C4-2B (cell line): ENCODE results near the gene DDX55.
"Not testable (repeated sequence)": the region's sequence is repeated elsewhere in the genome, so short reads cannot be mapped to it uniquely, and the experiment has no call there.

ENCODE experiments used
- H3K27ac ChIP-seq: fragments of 450-650 bp; 2 replicates; pipeline ENCODE4 v1.5.1; 2017
- ZFX ChIP-seq: fragments of 450-650 bp; IDR thresholded peaks from 2 replicates; pipeline ENCODE4 v1.6.1; 2017
- TF ChIP-seq, protein P1 (sequence below): fragments of 450-650 bp; conservative IDR thresholded peaks from 2 replicates; pipeline ENCODE4 v1.5.1; 2017; ENCODE audit warnings: mild to moderate bottlenecking

DDX55 gene, protein sequence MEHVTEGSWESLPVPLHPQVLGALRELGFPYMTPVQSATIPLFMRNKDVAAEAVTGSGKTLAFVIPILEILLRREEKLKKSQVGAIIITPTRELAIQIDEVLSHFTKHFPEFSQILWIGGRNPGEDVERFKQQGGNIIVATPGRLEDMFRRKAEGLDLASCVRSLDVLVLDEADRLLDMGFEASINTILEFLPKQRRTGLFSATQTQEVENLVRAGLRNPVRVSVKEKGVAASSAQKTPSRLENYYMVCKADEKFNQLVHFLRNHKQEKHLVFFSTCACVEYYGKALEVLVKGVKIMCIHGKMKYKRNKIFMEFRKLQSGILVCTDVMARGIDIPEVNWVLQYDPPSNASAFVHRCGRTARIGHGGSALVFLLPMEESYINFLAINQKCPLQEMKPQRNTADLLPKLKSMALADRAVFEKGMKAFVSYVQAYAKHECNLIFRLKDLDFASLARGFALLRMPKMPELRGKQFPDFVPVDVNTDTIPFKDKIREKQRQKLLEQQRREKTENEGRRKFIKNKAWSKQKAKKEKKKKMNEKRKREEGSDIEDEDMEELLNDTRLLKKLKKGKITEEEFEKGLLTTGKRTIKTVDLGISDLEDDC

DNA sequence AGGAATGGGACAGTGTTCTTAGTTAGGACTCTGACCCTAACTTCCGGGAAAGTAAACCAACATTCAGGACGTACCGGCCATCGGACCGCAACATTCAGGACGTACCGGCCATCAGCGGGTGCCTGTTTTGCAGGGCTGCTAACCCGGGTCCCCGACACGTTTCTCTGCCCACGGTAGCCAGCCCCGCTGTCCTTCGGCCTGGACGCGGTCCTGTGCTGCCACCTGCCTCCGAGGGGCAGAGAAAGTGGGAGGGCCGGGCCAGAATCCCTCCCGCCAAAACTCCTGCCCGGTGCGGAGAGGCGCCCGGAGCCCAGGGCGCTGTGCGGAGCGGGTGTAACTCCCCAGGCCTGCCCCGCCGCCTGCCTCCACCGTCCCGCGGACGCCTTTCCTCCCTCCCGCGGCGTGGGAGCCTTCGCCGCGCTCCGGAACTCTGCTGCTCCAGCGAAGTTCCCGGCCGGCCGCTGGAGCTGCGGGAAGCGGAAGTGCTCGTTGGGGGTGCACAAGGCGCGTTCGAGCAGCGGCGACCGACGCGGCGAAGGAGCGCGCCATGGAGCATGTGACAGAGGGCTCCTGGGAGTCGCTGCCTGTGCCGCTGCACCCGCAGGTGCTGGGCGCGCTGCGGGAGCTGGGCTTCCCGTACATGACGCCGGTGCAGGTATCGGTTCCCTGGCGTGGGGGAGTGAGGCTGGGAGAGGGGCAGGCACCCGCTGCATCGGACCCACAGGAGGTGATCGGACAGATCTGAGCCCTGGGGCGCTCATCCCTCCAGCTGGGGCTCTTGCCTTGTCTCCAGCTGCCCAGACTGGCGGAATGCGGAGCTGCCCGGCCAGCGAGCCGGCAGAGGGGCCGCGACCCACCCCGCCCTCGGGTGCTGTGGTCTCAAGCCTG, at the start of gene DDX55:
DDX55 (plus strand) TSS at position 498 of the 888 bp plus-strand sequence; CDS start at position 548, 50 bp downstream.
- peak within 1 kb of the TSS; percentile 96 for H3K27ac ChIP-seq
- TF ChIP-seq, protein P1, sequence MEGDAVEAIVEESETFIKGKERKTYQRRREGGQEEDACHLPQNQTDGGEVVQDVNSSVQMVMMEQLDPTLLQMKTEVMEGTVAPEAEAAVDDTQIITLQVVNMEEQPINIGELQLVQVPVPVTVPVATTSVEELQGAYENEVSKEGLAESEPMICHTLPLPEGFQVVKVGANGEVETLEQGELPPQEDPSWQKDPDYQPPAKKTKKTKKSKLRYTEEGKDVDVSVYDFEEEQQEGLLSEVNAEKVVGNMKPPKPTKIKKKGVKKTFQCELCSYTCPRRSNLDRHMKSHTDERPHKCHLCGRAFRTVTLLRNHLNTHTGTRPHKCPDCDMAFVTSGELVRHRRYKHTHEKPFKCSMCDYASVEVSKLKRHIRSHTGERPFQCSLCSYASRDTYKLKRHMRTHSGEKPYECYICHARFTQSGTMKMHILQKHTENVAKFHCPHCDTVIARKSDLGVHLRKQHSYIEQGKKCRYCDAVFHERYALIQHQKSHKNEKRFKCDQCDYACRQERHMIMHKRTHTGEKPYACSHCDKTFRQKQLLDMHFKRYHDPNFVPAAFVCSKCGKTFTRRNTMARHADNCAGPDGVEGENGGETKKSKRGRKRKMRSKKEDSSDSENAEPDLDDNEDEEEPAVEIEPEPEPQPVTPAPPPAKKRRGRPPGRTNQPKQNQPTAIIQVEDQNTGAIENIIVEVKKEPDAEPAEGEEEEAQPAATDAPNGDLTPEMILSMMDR, result peak; percentile 57
- TF ChIP-seq ZFX, result peak; percentile 82

DNA sequence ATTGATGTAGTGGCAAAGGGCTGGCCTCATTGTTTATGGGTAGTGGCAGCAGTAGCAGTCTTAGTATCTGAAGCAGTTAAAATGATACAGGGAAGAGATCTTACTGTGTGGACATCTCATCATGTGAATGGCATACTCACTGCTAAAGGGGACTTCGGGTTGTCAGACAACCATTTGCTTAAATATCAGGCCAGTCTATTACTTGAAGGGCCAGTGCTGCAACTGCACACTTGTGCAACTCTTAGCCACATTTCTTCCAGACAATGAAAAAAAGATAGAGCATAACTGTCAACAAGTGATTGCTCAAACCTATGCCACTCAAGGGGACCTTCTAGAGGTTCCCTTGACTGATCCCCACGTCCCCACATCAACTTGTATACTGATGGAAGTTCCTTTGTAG, 47.8 kb upstream of the DDX55 start:
- not testable (repeated sequence) for H3K27ac ChIP-seq

DNA sequence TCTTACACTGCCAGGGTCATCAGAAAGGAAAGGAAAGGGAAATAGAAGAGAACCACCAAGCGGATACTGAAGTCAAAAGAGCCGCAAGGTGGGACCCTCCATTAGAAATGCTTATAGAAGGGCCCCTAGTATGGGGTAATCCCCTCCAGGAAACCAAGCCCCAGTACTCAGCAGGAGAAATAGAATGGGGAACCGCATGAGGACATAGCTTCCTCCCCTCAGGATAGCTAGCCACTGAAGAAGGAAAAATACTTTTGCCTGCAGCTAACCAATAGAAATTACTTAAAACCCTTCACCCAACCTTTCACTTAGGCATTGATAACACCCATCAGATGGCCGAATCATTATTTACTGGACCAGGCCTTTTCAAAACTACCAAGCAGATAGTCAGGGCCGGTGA, 47.1 kb upstream of the DDX55 start:
- not testable (repeated sequence) for H3K27ac ChIP-seq

DNA sequence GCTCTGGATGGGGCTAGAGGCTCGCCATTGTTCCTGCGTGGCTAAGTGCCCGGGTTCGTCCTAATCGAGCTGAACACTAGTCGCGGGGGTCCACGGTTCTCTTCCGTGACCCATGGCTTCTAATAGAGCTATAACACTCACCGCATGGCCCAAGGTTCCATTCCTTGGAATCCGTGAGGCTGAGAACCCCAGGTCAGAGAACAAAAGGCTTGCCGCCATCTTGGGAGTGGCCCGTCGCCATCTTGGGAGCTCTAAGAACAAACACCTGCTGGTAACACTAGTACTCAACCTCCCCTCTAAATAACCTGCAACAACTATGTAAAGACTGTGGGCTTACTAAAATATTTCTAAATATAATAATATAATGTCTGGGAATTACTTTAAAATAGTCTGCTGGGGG, 43.4 kb upstream of the DDX55 start:
- H3K27ac ChIP-seq, result not testable (repeated sequence)

GRCh38 chr12:123559468-123559867, 42.4 kb upstream of the DDX55 start:
- no peak overlapping the region for H3K27ac ChIP-seq
- no peak for TF ChIP-seq ZFX
- TF ChIP-seq, protein P1, result no peak

DNA sequence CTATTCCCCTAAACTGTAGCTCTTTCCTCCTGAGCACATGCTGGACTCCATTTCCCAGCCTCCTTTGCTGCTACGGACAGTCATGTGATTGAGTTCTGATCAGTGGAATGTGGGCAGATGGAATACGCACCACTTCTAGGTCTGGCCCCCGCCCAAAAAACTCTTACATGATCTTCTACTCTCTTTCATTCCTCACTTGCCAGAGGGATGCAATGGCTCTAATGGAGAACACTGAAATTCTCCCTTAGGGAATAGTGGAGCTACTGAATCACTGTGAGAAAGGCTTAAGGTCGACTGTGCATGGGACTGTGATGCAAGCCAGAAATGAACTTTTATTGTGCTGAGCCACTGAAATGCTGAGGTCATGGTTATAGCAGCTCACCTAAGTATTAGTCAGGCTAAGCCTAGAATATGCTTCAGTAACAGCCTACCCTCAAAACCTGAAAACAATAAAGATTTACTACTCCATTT, 30.5 kb upstream of the DDX55 start:
- TF ChIP-seq, protein P1, result no peak
- TF ChIP-seq ZFX, result no peak
- H3K27ac ChIP-seq, result no peak overlapping the region

- TF ChIP-seq, protein P1, result no peak
- no peak for TF ChIP-seq ZFX
- no peak overlapping the region for H3K27ac ChIP-seq
Measured at GRCh38 chr12:123572391-123572790, 29.5 kb upstream of the DDX55 start.

DNA sequence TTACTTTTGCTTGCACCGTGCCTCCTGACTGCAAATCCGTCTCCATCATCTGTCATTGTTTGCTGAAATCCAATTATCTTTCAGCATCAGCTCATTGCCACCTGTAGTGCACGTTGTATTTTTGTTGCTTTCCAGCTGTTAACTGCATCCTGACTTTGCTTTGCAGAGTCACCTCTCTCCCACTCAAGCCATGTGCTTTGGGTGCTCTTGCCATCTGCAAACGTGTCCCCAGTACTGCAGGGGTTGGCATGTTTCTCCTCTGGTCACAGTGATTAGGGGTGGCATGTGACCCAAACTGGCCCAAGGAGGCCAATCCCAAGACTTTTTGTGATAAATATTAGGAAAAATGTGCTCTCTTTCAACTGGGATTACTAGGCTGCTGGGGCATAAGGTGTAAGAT, 28.0 kb upstream of the DDX55 start:
- TF ChIP-seq, protein P1, result no peak
- no peak for TF ChIP-seq ZFX
- H3K27ac ChIP-seq, result no peak overlapping the region
